HG03045 (cell line): Measurements from ENCODE around the gene JARID2.

Source experiments
- ATAC-seq: cut with Tn5 transposase; IDR thresholded peaks from one replicate; pipeline ENCODE4 v1.9.1; 2021; ENCODE audit warnings: mild to moderate bottlenecking, moderate library complexity; ENCODE audit not compliant: unreplicated experiment

The JARID2 gene

GRCh38 chr6:15553031-15553430, 307.2 kb downstream of the JARID2 start:
- ATAC-seq = no peak

GRCh38 chr6:15553736-15554294, 307.9 kb downstream of the JARID2 start:
- ATAC-seq = no peak

GRCh38 chr6:15554728-15555100, 308.8 kb downstream of the JARID2 start:
- no peak for ATAC-seq

- ATAC-seq = no peak
Observed at GRCh38 chr6:15555101-15556038, 309.5 kb downstream of the JARID2 start.

GRCh38 chr6:15556711-15557110, 310.8 kb downstream of the JARID2 start:
- ATAC-seq = no peak

GRCh38 chr6:15557174-15557573, 311.3 kb downstream of the JARID2 start:
- ATAC-seq = no peak

GRCh38 chr6:15560713-15561112, 314.8 kb downstream of the JARID2 start:
- ATAC-seq = no peak

- no peak for ATAC-seq
Observed at GRCh38 chr6:15561447-15562199, 315.8 kb downstream of the JARID2 start.

- no peak for ATAC-seq
Observed at GRCh38 chr6:15562977-15563376, 317.1 kb downstream of the JARID2 start.

GRCh38 chr6:15569035-15569995, 323.4 kb downstream of the JARID2 start:
- no peak for ATAC-seq

GRCh38 chr6:15570171-15570570, 324.3 kb downstream of the JARID2 start:
- ATAC-seq = no peak
